Astrocyte of the hippocampus (primary cell): ENCODE results near the gene TRDN.
"Not testable (repeated sequence)": the region's sequence is repeated elsewhere in the genome, so short reads cannot be mapped to it uniquely, and the experiment has no call there.

Source experiments
- DNase-seq: peaks from one replicate; pipeline ENCODE4 v3.0.0; 2011; ENCODE audit warnings: low read depth, low spot score

TRDN gene

GRCh38 chr6:123562264-123562663 is 74.5 kb downstream of the TRDN start:
- no peak for DNase-seq

GRCh38 chr6:123559816-123560215 is 76.9 kb downstream of the TRDN start:
- not testable (repeated sequence) for DNase-seq

- not testable (repeated sequence) for DNase-seq
Measured at GRCh38 chr6:123557474-123557873, 79.3 kb downstream of the TRDN start.

- DNase-seq, result peak; percentile 85
Measured at GRCh38 chr6:123551939-123552707, 84.6 kb downstream of the TRDN start.

GRCh38 chr6:123550052-123550617 is 86.6 kb downstream of the TRDN start:
- DNase-seq, result no peak

DNA sequence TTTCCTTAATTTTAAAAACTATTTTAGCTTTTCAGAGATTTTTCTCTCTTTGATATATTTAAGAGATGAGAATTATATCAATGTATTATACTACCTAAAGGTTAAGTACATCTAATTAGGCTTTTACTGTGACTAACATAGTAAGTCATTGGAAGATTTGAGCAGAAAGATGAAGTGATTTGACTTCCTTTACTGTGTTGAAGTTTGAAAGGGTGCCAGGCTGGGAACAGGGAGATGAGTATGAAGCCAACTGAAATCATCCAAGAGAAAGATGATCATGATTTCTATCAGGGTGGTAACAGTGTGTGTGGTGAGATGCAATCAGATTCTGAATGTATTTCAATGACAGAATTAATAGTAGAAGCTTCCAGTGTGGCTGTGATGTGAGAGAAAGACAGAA is 87.3 kb downstream of the TRDN start:
- no peak for DNase-seq

GRCh38 chr6:123547216-123547978 is 89.4 kb downstream of the TRDN start:
- no peak for DNase-seq

- no peak for DNase-seq
Measured at GRCh38 chr6:123546537-123546936, 90.2 kb downstream of the TRDN start.

GRCh38 chr6:123541462-123541861 is 95.3 kb downstream of the TRDN start:
- no peak for DNase-seq

GRCh38 chr6:123533862-123534648 is 102.7 kb downstream of the TRDN start:
- DNase-seq, result no peak

- DNase-seq, result peak; percentile 11
Measured at GRCh38 chr6:123529843-123530242, 106.9 kb downstream of the TRDN start.

- no peak for DNase-seq
Measured at GRCh38 chr6:123529058-123529457, 107.7 kb downstream of the TRDN start.

DNA sequence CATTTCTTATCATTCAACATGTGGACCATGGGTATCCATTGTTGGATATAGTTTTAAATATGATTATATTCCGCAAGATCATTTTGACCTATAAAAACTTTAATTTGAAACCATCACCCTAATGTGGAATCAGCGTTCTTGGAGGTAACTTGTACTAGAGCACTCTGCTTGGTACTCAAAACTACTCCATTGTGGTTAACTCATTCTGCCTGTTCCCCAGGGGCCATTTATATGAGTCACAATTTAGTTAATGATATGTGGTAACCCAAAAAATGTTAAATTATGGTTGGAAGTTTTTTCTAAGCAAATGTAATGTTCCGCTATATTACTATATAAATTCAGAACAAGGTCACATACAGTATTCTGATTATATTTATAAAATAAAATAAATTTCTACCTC is 109.3 kb downstream of the TRDN start:
- DNase-seq, result peak; percentile 28

GRCh38 chr6:123526128-123526527 is 110.6 kb downstream of the TRDN start:
- DNase-seq, result no peak

GRCh38 chr6:123524781-123525180 is 112.0 kb downstream of the TRDN start:
- DNase-seq, result no peak

GRCh38 chr6:123520217-123520616 is 116.5 kb downstream of the TRDN start:
- DNase-seq, result peak; percentile 27

GRCh38 chr6:123519189-123519505 is 117.6 kb downstream of the TRDN start:
- DNase-seq, result peak; percentile 7

DNA sequence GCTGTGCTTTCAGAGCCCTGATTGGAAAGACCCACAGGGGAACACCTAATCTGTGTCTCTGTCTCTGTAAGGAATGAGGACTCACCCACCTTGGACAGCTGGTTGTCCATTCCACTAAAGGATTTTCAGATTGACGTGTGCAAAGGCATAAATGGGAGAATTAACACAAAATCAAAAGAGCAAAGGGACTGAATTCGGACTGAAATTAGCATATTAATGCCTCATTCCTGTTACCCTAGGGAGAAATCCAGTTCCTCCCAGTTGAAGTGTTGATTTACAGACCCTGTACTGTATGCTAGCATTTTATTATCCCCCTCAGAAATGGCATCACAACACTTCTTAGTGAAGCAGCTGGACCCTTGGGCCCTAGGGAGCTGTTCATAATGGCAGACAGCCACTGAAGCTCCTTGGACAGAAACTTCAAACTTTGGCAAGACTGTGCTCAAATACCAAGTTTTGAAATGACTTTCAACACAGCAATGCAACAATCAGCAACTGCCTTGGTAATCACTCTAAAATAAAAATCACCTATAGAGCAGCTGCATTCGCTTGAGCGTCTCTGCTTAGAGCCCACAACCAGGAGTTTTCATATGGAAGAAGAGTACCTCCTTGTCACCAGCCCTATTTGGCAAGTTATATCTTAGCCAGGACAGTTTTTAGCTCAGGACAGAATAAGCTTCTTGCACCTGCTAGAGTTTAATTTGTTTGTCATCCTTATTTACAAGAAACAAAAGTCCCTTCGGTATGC is 118.1 kb downstream of the TRDN start:
- peak; percentile 7 for DNase-seq

DNA sequence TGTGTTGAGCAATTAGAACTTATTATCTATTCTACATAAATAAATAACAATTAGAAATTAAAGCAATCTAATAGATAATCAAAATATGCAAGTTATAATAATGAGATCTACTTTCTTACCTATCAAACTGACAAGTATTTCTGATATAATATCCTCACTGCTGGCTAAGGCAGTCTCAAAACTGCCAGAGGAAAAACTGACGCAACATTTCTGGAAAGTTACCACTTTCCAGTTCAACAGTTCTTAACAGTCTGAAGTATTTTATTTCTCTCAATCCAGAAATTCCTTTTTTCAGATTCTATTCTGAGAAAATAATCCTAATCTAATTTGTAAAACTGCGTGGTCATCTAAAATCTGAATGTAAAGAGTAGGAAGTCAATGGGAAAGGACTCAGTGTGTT is 121.0 kb downstream of the TRDN start:
- peak; percentile 11 for DNase-seq

GRCh38 chr6:123509112-123509511 is 127.6 kb downstream of the TRDN start:
- DNase-seq, result no peak

GRCh38 chr6:123508290-123508689 is 128.5 kb downstream of the TRDN start:
- DNase-seq, result no peak
